ENCODE data around the gene CSNK1G3. TPM values are rescaled to one million over a fixed set of nuclear protein-coding genes. Genes with fewer than 3 reads are reported as not detected.
"Not testable (repeated sequence)": the region's sequence is repeated elsewhere in the genome, so short reads cannot be mapped to it uniquely, and the experiment has no call there.

Gene CSNK1G3
- total and polyA plus RNA-seq, 3 experiments from 2014 or later = 25.5 to 51.9 (median 48.3) TPM

GRCh38 chr5:123483446-123484077 lies 28.4 kb upstream of the CSNK1G3 start:
- CTCF ChIA-PET = no interaction called here
- peaks cover 8 to 23% of the 10 kb centered on the region in 2 donors for H3K27me3 Mint-ChIP-seq
- no peaks in the 10 kb centered on the region for H3K9me3 Mint-ChIP-seq
- no peaks in the 10 kb centered on the region for H3K9me3 ChIP-seq (ENCODE audit: low read length)
- H3K4me3 Mint-ChIP-seq = no peak overlapping the region
- no peak overlapping the region for H3K27ac Mint-ChIP-seq
- POLR2A ChIA-PET = no interaction called here
- H3K27ac ChIP-seq (ENCODE audit: low read depth, low read length) = no peak overlapping the region
- no peaks in the 10 kb centered on the region for H3K36me3 ChIP-seq (ENCODE audit: insufficient read depth, low read length)
- no peaks in the 10 kb centered on the region for H3K36me3 Mint-ChIP-seq
- H3K4me3 ChIP-seq (ENCODE audit: low read length) = no peak overlapping the region
- no peaks in the 10 kb centered on the region for H3K4me1 ChIP-seq (ENCODE audit: insufficient read depth, low read length)
- no peak for DNase-seq
- H3K27me3 ChIP-seq (ENCODE audit: insufficient read depth, low read length, poor library complexity, severe bottlenecking) = no peaks in the 10 kb centered on the region
- no peaks in the 10 kb centered on the region for H3K4me1 Mint-ChIP-seq

DNA sequence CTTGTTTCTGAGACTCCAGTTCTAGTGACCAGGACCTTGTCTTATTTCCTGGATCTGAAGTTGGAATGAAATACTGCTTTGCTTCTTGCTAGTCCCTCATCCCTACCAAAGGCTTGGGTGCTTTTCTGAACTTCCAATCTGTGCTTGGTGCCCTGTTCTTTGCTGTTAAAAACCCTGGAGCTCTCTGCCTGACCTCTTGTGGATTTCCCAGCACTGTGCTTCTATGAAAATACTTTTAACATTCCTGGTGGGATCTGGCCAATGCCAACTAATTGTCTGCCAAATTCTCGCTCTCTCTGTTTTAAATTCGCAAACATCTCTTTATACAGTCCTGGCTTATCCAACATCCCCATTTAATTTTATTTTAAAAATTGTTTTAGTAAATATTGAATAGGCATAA lies 26.7 kb upstream of the CSNK1G3 start:
- Mint-ChIP-seq H3K4me1 (no peaks in the 10 kb centered on the region), H3K4me3 (no peak overlapping the region), H3K36me3 (no peaks in the 10 kb centered on the region), H3K9me3 (no peaks in the 10 kb centered on the region), H3K27me3 (peaks cover 6 to 29% of the 10 kb centered on the region in 2 donors), H3K27ac (no peak overlapping the region)
- Histone ChIP-seq H3K36me3 (ENCODE audit: insufficient read depth, low read length) (no peaks in the 10 kb centered on the region), H3K27me3 (ENCODE audit: insufficient read depth, low read length, poor library complexity, severe bottlenecking) (no peaks in the 10 kb centered on the region), H3K4me1 (ENCODE audit: insufficient read depth, low read length) (no peaks in the 10 kb centered on the region), H3K27ac (ENCODE audit: low read depth, low read length) (no peak overlapping the region), H3K4me3 (ENCODE audit: low read length) (no peak overlapping the region), H3K9me3 (ENCODE audit: low read length) (no peaks in the 10 kb centered on the region)
- POLR2A ChIA-PET = no interaction called here
- DNase-seq = no peak
- CTCF ChIA-PET = no interaction called here

GRCh38 chr5:123486951-123487655 lies 24.9 kb upstream of the CSNK1G3 start:
- Histone ChIP-seq H3K27me3 (ENCODE audit: insufficient read depth, low read length, poor library complexity, severe bottlenecking) (no peaks in the 10 kb centered on the region), H3K27ac (ENCODE audit: low read depth, low read length) (no peak overlapping the region), H3K36me3 (ENCODE audit: insufficient read depth, low read length) (no peaks in the 10 kb centered on the region), H3K4me3 (ENCODE audit: low read length) (no peak overlapping the region), H3K4me1 (ENCODE audit: insufficient read depth, low read length) (no peaks in the 10 kb centered on the region), H3K9me3 (ENCODE audit: low read length) (no peaks in the 10 kb centered on the region)
- Mint-ChIP-seq H3K27me3 (peaks cover 6 to 40% of the 10 kb centered on the region in 2 donors), H3K4me1 (no peaks in the 10 kb centered on the region), H3K27ac (no peak overlapping the region), H3K36me3 (no peaks in the 10 kb centered on the region), H3K4me3 (no peak overlapping the region), H3K9me3 (no peaks in the 10 kb centered on the region)
- ChIA-PET POLR2A (no interaction called here), CTCF (no interaction called here)
- DNase-seq = no peak

GRCh38 chr5:123490974-123491373 lies 21.0 kb upstream of the CSNK1G3 start:
- no peaks in the 10 kb centered on the region for H3K36me3 ChIP-seq (ENCODE audit: insufficient read depth, low read length)
- H3K9me3 ChIP-seq (ENCODE audit: low read length) = no peaks in the 10 kb centered on the region
- no peak overlapping the region for H3K4me3 ChIP-seq (ENCODE audit: low read length)
- Mint-ChIP-seq H3K27ac (no peak overlapping the region), H3K4me1 (no peaks in the 10 kb centered on the region), H3K4me3 (no peak overlapping the region), H3K36me3 (no peaks in the 10 kb centered on the region), H3K9me3 (no peaks in the 10 kb centered on the region), H3K27me3 (peaks cover 4 to 40% of the 10 kb centered on the region in 2 donors)
- no peaks in the 10 kb centered on the region for H3K4me1 ChIP-seq (ENCODE audit: insufficient read depth, low read length)
- ChIA-PET POLR2A (no interaction called here), CTCF (no interaction called here)
- no peak overlapping the region for H3K27ac ChIP-seq (ENCODE audit: low read depth, low read length)
- DNase-seq = no peak
- H3K27me3 ChIP-seq (ENCODE audit: insufficient read depth, low read length, poor library complexity, severe bottlenecking) = no peaks in the 10 kb centered on the region

DNA sequence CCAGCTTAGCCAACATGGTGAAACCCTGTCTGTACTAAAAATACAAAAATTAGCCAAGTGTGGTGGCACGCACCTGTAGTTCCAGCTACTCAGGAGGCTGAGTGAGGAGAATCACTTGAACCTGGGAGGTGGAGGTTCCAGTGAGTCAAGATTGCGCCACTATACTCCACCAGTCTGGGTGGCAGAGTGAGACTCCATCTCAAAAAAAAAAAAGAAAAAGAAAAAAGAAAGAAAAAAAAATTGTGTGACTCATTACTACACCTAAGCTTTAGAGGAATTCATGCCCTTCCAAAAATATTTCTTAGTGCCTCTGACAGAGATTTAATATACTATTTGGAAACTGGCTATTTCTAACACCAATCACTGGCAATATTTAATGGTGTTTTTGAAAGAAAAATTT lies 16.8 kb upstream of the CSNK1G3 start:
- H3K36me3 Mint-ChIP-seq; H3K27me3 ChIP-seq (ENCODE audit: insufficient read depth, low read length, poor library complexity, severe bottlenecking); H3K36me3 ChIP-seq (ENCODE audit: insufficient read depth, low read length); H3K4me1 Mint-ChIP-seq; POLR2A ChIA-PET; H3K27ac ChIP-seq (ENCODE audit: low read depth, low read length); H3K4me1 ChIP-seq (ENCODE audit: insufficient read depth, low read length); H3K9me3 Mint-ChIP-seq; DNase-seq; H3K27ac Mint-ChIP-seq; H3K4me3 ChIP-seq (ENCODE audit: low read length); H3K9me3 ChIP-seq (ENCODE audit: low read length); H3K4me3 Mint-ChIP-seq: not testable (repeated sequence)
- H3K27me3 Mint-ChIP-seq = peaks cover 2 to 20% of the 10 kb centered on the region in 2 donors
- CTCF ChIA-PET = interaction anchor here (1.6 kb wide), 1 partner anchor 14 kb away, joined by 5 read pairs; no protein-coding TSS in a partner anchor

DNA sequence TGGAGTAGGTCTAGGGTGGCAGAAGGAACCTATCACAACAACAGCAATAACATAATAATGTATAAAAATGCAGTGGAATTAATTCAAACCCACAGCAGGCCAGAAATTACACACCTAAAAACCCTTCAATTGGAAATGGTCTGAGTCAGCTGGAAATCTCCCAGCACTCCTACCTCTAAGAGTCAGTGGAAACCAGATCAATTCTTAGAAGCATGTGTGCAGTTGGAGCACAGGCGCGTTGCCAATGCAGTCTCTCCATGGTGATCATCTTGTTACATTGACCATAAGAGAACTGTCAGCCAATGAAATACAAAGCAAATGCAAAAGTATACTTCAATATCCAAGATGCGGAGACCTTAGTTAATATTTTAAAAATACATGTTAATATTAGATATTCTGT lies 15.1 kb upstream of the CSNK1G3 start:
- H3K27me3 ChIP-seq (ENCODE audit: insufficient read depth, low read length, poor library complexity, severe bottlenecking) = no peaks in the 10 kb centered on the region
- no peaks in the 10 kb centered on the region for H3K4me1 ChIP-seq (ENCODE audit: insufficient read depth, low read length)
- H3K9me3 ChIP-seq (ENCODE audit: low read length) = no peaks in the 10 kb centered on the region
- ChIA-PET POLR2A (no interaction called here), CTCF (interaction anchor here (0.6 to 1.5 kb wide), 2 partner anchors 10 to 73 kb away, joined by 3 read pairs; partner anchors contain the start of gene CEP120)
- H3K4me1 Mint-ChIP-seq = no peaks in the 10 kb centered on the region
- no peak overlapping the region for H3K27ac Mint-ChIP-seq
- H3K36me3 ChIP-seq (ENCODE audit: insufficient read depth, low read length) = no peaks in the 10 kb centered on the region
- no peaks in the 10 kb centered on the region for H3K36me3 Mint-ChIP-seq
- DNase-seq = no peak
- H3K9me3 Mint-ChIP-seq = no peaks in the 10 kb centered on the region
- no peak overlapping the region for H3K27ac ChIP-seq (ENCODE audit: low read depth, low read length)
- no peak overlapping the region for H3K4me3 ChIP-seq (ENCODE audit: low read length)
- peaks cover 2 to 11% of the 10 kb centered on the region in 2 donors for H3K27me3 Mint-ChIP-seq
- no peak overlapping the region for H3K4me3 Mint-ChIP-seq

DNA sequence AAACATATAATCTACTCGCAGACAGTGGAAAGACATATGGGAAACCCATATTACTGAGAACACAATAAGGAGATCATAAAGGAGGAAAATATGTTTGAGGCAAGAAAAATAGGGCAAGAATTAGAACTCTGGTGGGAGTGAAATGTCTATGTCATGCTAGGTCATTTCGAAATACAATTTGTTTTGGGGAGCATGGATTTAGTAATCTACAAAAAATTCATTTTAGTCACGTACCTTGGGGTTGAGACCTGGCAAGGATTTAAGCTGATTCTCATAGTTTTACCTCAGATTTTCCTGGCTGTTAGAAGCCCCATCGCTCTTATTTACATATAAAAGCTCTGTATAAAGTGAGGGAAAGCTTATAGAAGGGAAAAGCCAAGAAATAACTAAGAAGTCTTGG lies 11.5 kb upstream of the CSNK1G3 start:
- CTCF ChIA-PET = interaction anchor here (1.1 kb wide), 1 partner anchor 77 kb away, joined by 4 read pairs; the partner anchor contains the start of gene CEP120
- Histone ChIP-seq H3K36me3 (ENCODE audit: insufficient read depth, low read length) (no peaks in the 10 kb centered on the region), H3K27ac (ENCODE audit: low read depth, low read length) (no peak overlapping the region), H3K4me1 (ENCODE audit: insufficient read depth, low read length) (no peaks in the 10 kb centered on the region), H3K4me3 (ENCODE audit: low read length) (no peak overlapping the region), H3K9me3 (ENCODE audit: low read length) (no peaks in the 10 kb centered on the region), H3K27me3 (ENCODE audit: insufficient read depth, low read length, poor library complexity, severe bottlenecking) (no peaks in the 10 kb centered on the region)
- Mint-ChIP-seq H3K27ac (no peak overlapping the region), H3K9me3 (no peaks in the 10 kb centered on the region), H3K27me3 (peaks cover 3 to 28% of the 10 kb centered on the region in 2 donors), H3K4me1 (no peaks in the 10 kb centered on the region), H3K36me3 (no peaks in the 10 kb centered on the region), H3K4me3 (no peak overlapping the region)
- POLR2A ChIA-PET = no interaction called here
- no peak for DNase-seq

GRCh38 chr5:123502120-123502519 lies 9.9 kb upstream of the CSNK1G3 start:
- no peaks in the 10 kb centered on the region for H3K36me3 Mint-ChIP-seq
- Histone ChIP-seq H3K4me3 (ENCODE audit: low read length) (no peak overlapping the region), H3K9me3 (ENCODE audit: low read length) (no peaks in the 10 kb centered on the region), H3K27ac (ENCODE audit: low read depth, low read length) (no peak overlapping the region), H3K4me1 (ENCODE audit: insufficient read depth, low read length) (no peaks in the 10 kb centered on the region), H3K36me3 (ENCODE audit: insufficient read depth, low read length) (no peaks in the 10 kb centered on the region), H3K27me3 (ENCODE audit: insufficient read depth, low read length, poor library complexity, severe bottlenecking) (no peaks in the 10 kb centered on the region)
- no peaks in the 10 kb centered on the region for H3K4me1 Mint-ChIP-seq
- no peak for DNase-seq
- ChIA-PET CTCF (no interaction called here), POLR2A (no interaction called here)
- H3K27me3 Mint-ChIP-seq = peaks cover 9 to 42% of the 10 kb centered on the region in 2 donors
- no peak overlapping the region for H3K4me3 Mint-ChIP-seq
- H3K9me3 Mint-ChIP-seq = no peaks in the 10 kb centered on the region
- H3K27ac Mint-ChIP-seq = no peak overlapping the region

Measured in CD8-positive, alpha-beta memory T cell (primary cell).